Endodermal cell (in vitro differentiated cells): ENCODE measurements around the gene ADAMTS2. TPM values are rescaled to one million over a fixed set of nuclear protein-coding genes. Genes with fewer than 3 reads are reported as not detected.

Experiments
- DNase-seq: peaks from one replicate; pipeline ENCODE4 v3.0.0-alpha.2; 2017
- H3K27ac ChIP-seq: 2 replicates; pipeline ENCODE4 v1.5.1; 2013; ENCODE audit warnings: mild to moderate bottlenecking, low read depth, low read length, moderate library complexity
- H3K27me3 ChIP-seq: 2 replicates; pipeline ENCODE4 v1.6.1; 2013; ENCODE audit warnings: mild to moderate bottlenecking, low read length, moderate library complexity; ENCODE audit not compliant: insufficient read depth, control insufficient read depth, poor library complexity, severe bottlenecking
- H3K36me3 ChIP-seq: 2 replicates; pipeline ENCODE4 v1.7.0; 2013; ENCODE audit warnings: mild to moderate bottlenecking, low read length, moderate library complexity; ENCODE audit not compliant: control insufficient read depth, insufficient read depth
- H3K4me1 ChIP-seq: one replicate; pipeline ENCODE4 v1.7.0; 2013; ENCODE audit warnings: low read length; ENCODE audit not compliant: control insufficient read depth, insufficient read depth
- H3K4me3 ChIP-seq: 2 replicates; pipeline ENCODE4 v1.5.1; 2013; ENCODE audit warnings: mild to moderate bottlenecking, low read length, moderate library complexity
- H3K9ac ChIP-seq: 2 replicates; pipeline ENCODE4 v1.6.1; 2013; ENCODE audit warnings: mild to moderate bottlenecking, low read length, moderate library complexity; ENCODE audit not compliant: poor library complexity, severe bottlenecking; ENCODE audit errors: extremely low read depth
- H3K9me3 ChIP-seq: 2 replicates; pipeline ENCODE4 v1.6.1; 2013; ENCODE audit warnings: mild to moderate bottlenecking, low read length, moderate library complexity; ENCODE audit not compliant: control insufficient read depth
- H3K27ac Mint-ChIP-seq: 2 replicates; pipeline ENCODE4 v1.8.0; 2020; ENCODE audit warnings: mixed read lengths
- H3K27me3 Mint-ChIP-seq: 2 replicates; pipeline ENCODE4 v1.8.0; 2021; ENCODE audit warnings: mild to moderate bottlenecking, mixed read lengths; ENCODE audit not compliant: insufficient read depth
- H3K36me3 Mint-ChIP-seq: 2 replicates; pipeline ENCODE4 v1.8.0; 2020; ENCODE audit warnings: low read depth, mixed read lengths
- H3K4me1 Mint-ChIP-seq: 2 replicates; pipeline ENCODE4 v1.8.0; 2020; ENCODE audit warnings: mixed read lengths
- H3K4me3 Mint-ChIP-seq: 2 replicates; pipeline ENCODE4 v1.8.0; 2020; ENCODE audit warnings: mild to moderate bottlenecking, moderate library complexity, mixed read lengths
- H3K9me3 Mint-ChIP-seq: 2 replicates; pipeline ENCODE4 v1.8.0; 2020; ENCODE audit warnings: mild to moderate bottlenecking, mixed read lengths
- CTCF ChIP-seq: fragments of 200-600 bp; sonication (generic); conservative IDR thresholded peaks from 2 replicates; pipeline ENCODE4 v1.5.0; 2021; ENCODE audit warnings: antibody characterized with exemption, mild to moderate bottlenecking
- WGBS, 2 experiments: methylation state at CpG; one replicate each; pipeline versions ENCODE4 v1.1.5 to v1.1.7; 2013; ENCODE audit warnings: missing lambda C conversion rate in 2 of 2, mixed read lengths in 1 of 2; ENCODE audit not compliant: insufficient coverage in 1 of 2, insufficient read length in 1 of 2; 5-methylcytosine and 5-hydroxymethylcytosine counted together
- total RNA-seq, 2 donors: library from RNA; stranded (reverse); fragmentation: NEBNext Ultra II Directional in 1 of 2; extraction: Animal tissue kit (Norgen Biotek cat#: 25700) in 1 of 2; gene quantifications; 2 replicates in 1 of 2; 3 replicates in 1 of 2; pipeline ENCODE4 v1.2.1, GENCODE V29; 2021

Gene ADAMTS2
- total RNA-seq, 2 donors from 2014 or later = 1.2 to 2.6 TPM

GRCh38 chr5:179221196-179221876 is 123.9 kb downstream of the ADAMTS2 start:
- Histone ChIP-seq H3K27me3 (no peaks in the 10 kb centered on the region), H3K9ac (no peak overlapping the region), H3K9me3 (peaks cover 20% of the 10 kb centered on the region), H3K27ac (no peak overlapping the region), H3K4me3 (no peak overlapping the region), H3K4me1 (no peaks in the 10 kb centered on the region), H3K36me3 (no peaks in the 10 kb centered on the region)
- H3K4me1 Mint-ChIP-seq = no peaks in the 10 kb centered on the region
- no peak for TF ChIP-seq CTCF
- H3K36me3 Mint-ChIP-seq = peaks cover 12% of the 10 kb centered on the region
- H3K27ac Mint-ChIP-seq = no peak overlapping the region
- H3K27me3 Mint-ChIP-seq = no peaks in the 10 kb centered on the region
- no peak overlapping the region for H3K4me3 Mint-ChIP-seq
- 90 to 98% methylated on average over 6 to 14 of the region's 14 CpGs for WGBS, 2 experiments
- DNase-seq = no peak
- peaks cover 29% of the 10 kb centered on the region for H3K9me3 Mint-ChIP-seq

- 89 to 95% methylated on average over 4 to 8 of the region's 8 CpGs for WGBS, 2 experiments
- no peaks in the 10 kb centered on the region for H3K4me1 Mint-ChIP-seq
- Histone ChIP-seq H3K27ac (no peak overlapping the region), H3K27me3 (no peaks in the 10 kb centered on the region), H3K9ac (no peak overlapping the region), H3K36me3 (no peaks in the 10 kb centered on the region), H3K4me1 (no peaks in the 10 kb centered on the region), H3K9me3 (peaks cover 20% of the 10 kb centered on the region), H3K4me3 (no peak overlapping the region)
- H3K27ac Mint-ChIP-seq = no peak overlapping the region
- no peak overlapping the region for H3K4me3 Mint-ChIP-seq
- TF ChIP-seq CTCF = no peak
- peaks cover 12% of the 10 kb centered on the region for H3K36me3 Mint-ChIP-seq
- peaks cover 27% of the 10 kb centered on the region for H3K9me3 Mint-ChIP-seq
- DNase-seq = no peak
- H3K27me3 Mint-ChIP-seq = no peaks in the 10 kb centered on the region
Observed at GRCh38 chr5:179220716-179221115, 124.5 kb downstream of the ADAMTS2 start.

GRCh38 chr5:179219661-179220620 is 125.3 kb downstream of the ADAMTS2 start:
- Mint-ChIP-seq H3K36me3 (peaks cover 12% of the 10 kb centered on the region), H3K4me1 (no peaks in the 10 kb centered on the region), H3K9me3 (peaks cover 23% of the 10 kb centered on the region), H3K27me3 (no peaks in the 10 kb centered on the region), H3K4me3 (no peak overlapping the region), H3K27ac (no peak overlapping the region)
- Histone ChIP-seq H3K4me1 (no peaks in the 10 kb centered on the region), H3K9ac (no peak overlapping the region), H3K36me3 (no peaks in the 10 kb centered on the region), H3K27ac (no peak overlapping the region), H3K9me3 (peaks cover 20% of the 10 kb centered on the region), H3K27me3 (no peaks in the 10 kb centered on the region), H3K4me3 (no peak overlapping the region)
- DNase-seq = no peak
- WGBS, 2 experiments = 90 to 91% methylated on average over 16 to 30 of the region's 30 CpGs
- TF ChIP-seq CTCF = no peak
